NB4 (cell line): Measurements from ENCODE around the gene ANXA8L1.
"Not testable (repeated sequence)": the region's sequence is repeated elsewhere in the genome, so short reads cannot be mapped to it uniquely, and the experiment has no call there.

Experiments used
- CTCF ChIP-seq: IDR thresholded peaks from one replicate; pipeline ENCODE4 v1.5.1; 2012; ENCODE audit warnings: low read depth, low read length
- MAX ChIP-seq: IDR thresholded peaks from 2 replicates; pipeline ENCODE4 v1.6.1; 2011; ENCODE audit warnings: low read depth, low read length
- POLR2A ChIP-seq: IDR thresholded peaks from 2 replicates; pipeline ENCODE4 v1.6.1; 2011; ENCODE audit warnings: mild to moderate bottlenecking; ENCODE audit not compliant: insufficient read length; ENCODE audit errors: extremely low read depth

GRCh38 chr10:46365484-46365883, 10.1 kb upstream of the ANXA8L1 start:
- not testable (repeated sequence) for TF ChIP-seq CTCF, POLR2A, MAX
